WTC11 (cell line): ENCODE data around the gene S1PR2.

ENCODE experiments used
- ATF2 ChIP-seq: sonication (generic); formaldehyde crosslinking; IDR thresholded peaks from 2 replicates; pipeline ENCODE4 v1.8.1; 2022; ENCODE audit warnings: low read depth, missing genetic modification reagents, borderline replicate concordance
- ATF6 ChIP-seq: sonication (generic); formaldehyde crosslinking; IDR thresholded peaks from 2 replicates; pipeline ENCODE4 v1.8.1; 2023; ENCODE audit warnings: mild to moderate bottlenecking, missing genetic modification reagents
- CTCF ChIP-seq: fragments of 200-600 bp; IDR thresholded peaks from 2 replicates; pipeline ENCODE4 v1.8.0; 2022; ENCODE audit warnings: antibody characterized with exemption
- E2F5 ChIP-seq: sonication (generic); formaldehyde crosslinking; IDR thresholded peaks from 2 replicates; pipeline ENCODE4 v1.8.1; 2022; ENCODE audit warnings: mild to moderate bottlenecking, moderate library complexity, missing genetic modification reagents
- NR1H2 ChIP-seq: sonication (generic); formaldehyde crosslinking; IDR thresholded peaks from 2 replicates; pipeline ENCODE4 v1.9.0; 2021; ENCODE audit warnings: mild to moderate bottlenecking, moderate library complexity, missing genetic modification reagents
- NR3C1 ChIP-seq: sonication (generic); formaldehyde crosslinking; conservative IDR thresholded peaks from 2 replicates; pipeline ENCODE4 v1.8.1; 2023; ENCODE audit warnings: low read depth, mild to moderate bottlenecking, missing genetic modification reagents
- SP1 ChIP-seq: sonication (generic); formaldehyde crosslinking; conservative IDR thresholded peaks from 2 replicates; pipeline ENCODE4 v1.8.1; 2022; ENCODE audit warnings: missing genetic modification reagents
- STAT6 ChIP-seq: sonication (generic); formaldehyde crosslinking; conservative IDR thresholded peaks from 2 replicates; pipeline ENCODE4 v1.8.1; 2023; ENCODE audit warnings: mild to moderate bottlenecking, low read depth, missing genetic modification reagents, moderate library complexity
- ZNF232 ChIP-seq: sonication (generic); formaldehyde crosslinking; IDR thresholded peaks from 2 replicates; pipeline ENCODE4 v1.8.0; 2022; ENCODE audit warnings: mild to moderate bottlenecking, missing genetic modification reagents

- TF ChIP-seq STAT6 (CRISPR knock-in tag): no peak
- no peak for TF ChIP-seq CTCF
- no peak for TF ChIP-seq SP1 (CRISPR knock-in tag)
- no peak for TF ChIP-seq ATF6
- no peak for TF ChIP-seq NR3C1 (CRISPR knock-in tag)
- TF ChIP-seq E2F5: no peak
- no peak for TF ChIP-seq ATF2 (CRISPR knock-in tag)
- no peak for TF ChIP-seq NR1H2 (CRISPR knock-in tag)
- TF ChIP-seq ZNF232 (CRISPR knock-in tag): no peak
These were observed 6.6 kb upstream of the S1PR2 start for GRCh38 chr19:10237702-10238101.
